NK-92 treated with Interleukin-12 subunit alpha and Interleukin-12 subunit beta, amount 100 ng/mL, for 24 hours (cell line): ENCODE data around the gene MAP3K5.

Experiments used
- DNase-seq: peaks from one replicate; lab custom pipeline; 2025; lab: John Stamatoyannopoulos, UW

MAP3K5 gene

DNA sequence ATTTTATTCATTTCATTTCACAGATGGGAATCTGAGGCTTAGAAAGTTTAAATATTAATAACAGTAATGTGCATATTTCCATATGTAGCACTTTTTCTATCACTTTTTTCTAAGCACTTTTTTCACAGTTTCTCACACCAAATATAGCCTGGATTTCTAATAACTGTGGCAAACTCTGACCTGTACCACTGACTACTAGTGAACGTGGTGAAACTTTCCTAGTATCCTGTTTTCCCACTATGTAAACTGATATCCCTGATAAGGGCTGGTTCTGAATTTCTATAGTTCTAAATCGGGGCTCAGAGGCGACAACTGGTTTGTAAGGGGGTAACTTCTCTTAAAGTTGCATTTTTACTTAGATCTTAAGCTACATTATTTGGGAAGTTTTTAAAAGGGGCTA is 274.7 kb downstream of the MAP3K5 start:
- no peak for DNase-seq

DNA sequence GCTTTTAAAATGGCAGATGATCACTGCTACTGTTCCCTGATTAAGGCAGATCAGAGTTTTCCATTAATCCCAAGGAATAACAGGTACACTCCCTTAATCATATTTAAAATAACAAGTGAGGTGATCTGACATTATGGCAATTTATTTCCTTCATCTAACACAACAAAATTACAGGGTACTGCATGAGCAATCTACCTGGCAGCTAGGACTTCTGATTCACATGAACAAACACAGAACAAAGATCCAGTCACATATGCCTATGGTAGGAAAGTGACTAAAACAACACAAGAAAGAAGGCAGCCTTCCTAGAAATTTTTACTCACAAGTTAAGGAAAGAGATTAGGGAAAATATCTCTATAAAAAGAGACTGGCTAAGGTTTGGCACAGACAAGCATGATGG is 275.3 kb downstream of the MAP3K5 start:
- no peak for DNase-seq

DNA sequence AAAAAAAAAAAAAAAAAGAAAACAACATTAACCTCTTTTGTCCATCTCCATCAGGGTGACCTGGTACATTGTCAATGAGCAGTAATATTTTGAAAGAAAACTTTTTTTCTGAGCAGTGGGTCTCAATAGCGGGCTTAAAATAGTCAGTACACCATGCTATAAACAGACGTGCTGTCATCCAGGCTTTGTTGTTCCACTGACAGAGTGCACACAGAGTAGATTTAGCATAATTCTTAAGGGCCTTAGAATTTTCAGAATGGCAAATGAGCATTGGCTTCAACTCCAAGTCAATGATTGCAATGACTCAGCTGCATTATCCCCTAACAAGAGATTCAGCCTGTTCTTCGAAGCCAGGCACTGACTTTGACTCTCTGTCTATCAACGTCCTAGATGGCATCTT is 277.7 kb downstream of the MAP3K5 start:
- no peak for DNase-seq

DNA sequence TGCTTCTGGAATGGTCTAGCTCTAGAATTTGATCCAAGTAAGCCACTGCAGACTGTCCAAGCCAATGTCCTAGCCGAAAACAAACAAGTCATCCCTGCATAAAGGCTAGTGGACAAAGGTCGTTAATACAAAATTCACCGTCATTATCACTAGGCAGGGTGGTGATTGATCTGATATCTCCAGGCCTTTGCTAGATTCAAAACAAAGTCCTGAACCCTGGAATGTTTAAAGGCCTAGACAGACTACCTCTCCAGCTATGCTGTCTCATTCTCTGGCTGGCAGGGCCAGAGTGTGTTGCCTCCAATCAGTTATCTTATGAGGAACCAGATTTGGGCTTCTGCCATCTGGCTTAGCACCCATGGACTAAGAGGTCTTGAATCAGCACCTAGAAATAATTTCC is 280.4 kb downstream of the MAP3K5 start:
- no peak for DNase-seq

- no peak for DNase-seq
Observed at GRCh38 chr6:136511397-136511796, 280.9 kb downstream of the MAP3K5 start.

DNA sequence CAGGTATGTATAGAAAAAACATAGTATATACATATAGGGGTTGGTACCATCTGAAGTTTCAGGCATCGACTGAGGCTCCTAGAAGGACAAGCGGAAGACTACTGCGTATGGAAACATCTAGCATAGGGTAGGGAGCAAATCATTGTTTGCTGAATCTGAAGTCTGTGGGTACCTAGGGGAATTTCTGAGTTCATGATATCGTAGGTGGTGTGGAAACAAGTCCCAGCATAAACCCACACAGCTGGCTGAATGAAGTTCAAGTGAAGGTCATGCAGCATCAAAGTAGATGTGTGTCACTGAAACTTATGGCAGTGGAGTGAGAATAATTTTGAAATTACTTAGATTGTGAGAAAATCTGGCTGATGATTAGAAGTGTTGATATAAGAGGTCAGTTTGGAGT is 281.5 kb downstream of the MAP3K5 start:
- DNase-seq, result no peak

DNA sequence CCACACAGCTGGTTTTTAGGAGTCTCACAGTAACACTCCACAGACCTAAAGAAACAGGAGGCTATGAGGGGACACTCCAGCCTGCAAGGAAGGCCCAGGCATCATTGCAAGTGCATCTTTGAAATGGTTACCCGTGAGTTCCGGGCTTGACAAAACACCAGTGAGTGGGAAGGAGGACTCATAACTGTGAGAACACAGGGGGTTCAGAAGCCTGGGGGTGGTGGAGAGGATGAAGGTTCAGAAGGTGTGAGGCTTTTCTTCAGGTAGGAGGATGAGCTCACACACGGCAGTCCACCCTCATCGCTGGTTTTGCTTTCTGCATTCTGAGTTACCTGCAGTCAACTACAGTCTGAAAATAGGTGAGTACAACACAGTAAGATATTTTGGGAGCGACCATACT is 282.0 kb downstream of the MAP3K5 start:
- DNase-seq, result no peak

DNA sequence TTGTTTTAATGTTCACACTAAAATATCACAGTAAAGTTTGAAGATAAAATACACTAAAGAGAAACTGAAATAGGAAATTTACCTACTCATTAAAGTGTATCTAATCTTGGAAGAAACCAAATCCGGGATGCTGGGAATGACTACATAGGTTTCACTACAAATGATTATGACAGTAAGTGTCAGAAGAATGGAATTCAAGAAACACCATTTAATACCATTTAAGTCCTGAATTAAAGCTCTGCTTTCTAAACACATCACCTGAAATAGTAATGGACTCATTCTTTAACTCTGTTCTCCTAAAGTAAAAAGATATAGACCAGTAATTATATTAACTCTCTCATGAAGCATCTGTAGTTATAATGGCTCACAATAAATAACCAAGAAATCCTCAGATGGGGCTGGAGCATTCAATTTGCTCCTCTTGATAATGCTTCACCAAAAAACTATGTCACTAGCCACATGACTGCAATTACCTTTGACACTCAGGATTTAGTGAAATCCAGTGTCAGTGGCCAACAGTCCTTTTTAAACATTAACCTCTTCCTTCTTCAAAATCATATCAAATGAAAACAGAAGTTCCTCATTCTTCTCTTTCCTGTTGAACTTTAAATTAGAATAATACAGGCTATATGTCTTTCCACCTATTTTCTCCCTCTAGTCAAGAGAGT is 283.4 kb downstream of the MAP3K5 start:
- no peak for DNase-seq
